HG03280 (cell line): ENCODE measurements around the gene BTN1A1.
"Not testable (repeated sequence)": the region's sequence is repeated elsewhere in the genome, so short reads cannot be mapped to it uniquely, and the experiment has no call there.

Experiments
- ATAC-seq: cut with Tn5 transposase; IDR thresholded peaks from one replicate; pipeline ENCODE4 v1.9.1; 2021; ENCODE audit warnings: mild to moderate bottlenecking, moderate library complexity; ENCODE audit not compliant: unreplicated experiment

The BTN1A1 gene

GRCh38 chr6:26507658-26508057 is 7.6 kb downstream of the BTN1A1 start:
- no peak for ATAC-seq

GRCh38 chr6:26511033-26511432 is 10.9 kb downstream of the BTN1A1 start:
- ATAC-seq = not testable (repeated sequence)

- no peak for ATAC-seq
Measured at GRCh38 chr6:26514984-26515383, 14.9 kb downstream of the BTN1A1 start.

- no peak for ATAC-seq
Measured at GRCh38 chr6:26516481-26517427, 16.7 kb downstream of the BTN1A1 start.

GRCh38 chr6:26519359-26519758 is 19.3 kb downstream of the BTN1A1 start:
- ATAC-seq = no peak

GRCh38 chr6:26520237-26520849 is 20.2 kb downstream of the BTN1A1 start:
- peak; percentile 35 for ATAC-seq

GRCh38 chr6:26520850-26521599 is 20.9 kb downstream of the BTN1A1 start:
- ATAC-seq = peak; percentile 53

GRCh38 chr6:26521600-26522391 is 21.7 kb downstream of the BTN1A1 start:
- ATAC-seq = peak; percentile 69

- ATAC-seq = not testable (repeated sequence)
Measured at GRCh38 chr6:26522486-26523228, 22.6 kb downstream of the BTN1A1 start.

GRCh38 chr6:26524314-26524713 is 24.2 kb downstream of the BTN1A1 start:
- ATAC-seq = not testable (repeated sequence)

- no peak for ATAC-seq
Measured at GRCh38 chr6:26524722-26525370, 24.7 kb downstream of the BTN1A1 start.

- ATAC-seq = no peak
Measured at GRCh38 chr6:26525838-26526237, 25.7 kb downstream of the BTN1A1 start.

GRCh38 chr6:26526928-26527327 is 26.8 kb downstream of the BTN1A1 start:
- no peak for ATAC-seq

GRCh38 chr6:26530203-26530602 is 30.1 kb downstream of the BTN1A1 start:
- no peak for ATAC-seq

GRCh38 chr6:26531897-26532296 is 31.8 kb downstream of the BTN1A1 start:
- ATAC-seq = no peak

GRCh38 chr6:26532699-26533531 is 32.8 kb downstream of the BTN1A1 start:
- no peak for ATAC-seq

- ATAC-seq = no peak
Measured at GRCh38 chr6:26533532-26533931, 33.4 kb downstream of the BTN1A1 start.

GRCh38 chr6:26534681-26535465 is 34.8 kb downstream of the BTN1A1 start:
- ATAC-seq = no peak
